HG03342 (cell line): ENCODE data around the gene ACSL5.
"Not testable (repeated sequence)": the region's sequence is repeated elsewhere in the genome, so short reads cannot be mapped to it uniquely, and the experiment has no call there.

ENCODE experiments used
- ATAC-seq: cut with Tn5 transposase; IDR thresholded peaks from one replicate; pipeline ENCODE4 v1.9.1; 2021; ENCODE audit warnings: mild to moderate bottlenecking, moderate library complexity; ENCODE audit not compliant: unreplicated experiment

The ACSL5 gene

DNA sequence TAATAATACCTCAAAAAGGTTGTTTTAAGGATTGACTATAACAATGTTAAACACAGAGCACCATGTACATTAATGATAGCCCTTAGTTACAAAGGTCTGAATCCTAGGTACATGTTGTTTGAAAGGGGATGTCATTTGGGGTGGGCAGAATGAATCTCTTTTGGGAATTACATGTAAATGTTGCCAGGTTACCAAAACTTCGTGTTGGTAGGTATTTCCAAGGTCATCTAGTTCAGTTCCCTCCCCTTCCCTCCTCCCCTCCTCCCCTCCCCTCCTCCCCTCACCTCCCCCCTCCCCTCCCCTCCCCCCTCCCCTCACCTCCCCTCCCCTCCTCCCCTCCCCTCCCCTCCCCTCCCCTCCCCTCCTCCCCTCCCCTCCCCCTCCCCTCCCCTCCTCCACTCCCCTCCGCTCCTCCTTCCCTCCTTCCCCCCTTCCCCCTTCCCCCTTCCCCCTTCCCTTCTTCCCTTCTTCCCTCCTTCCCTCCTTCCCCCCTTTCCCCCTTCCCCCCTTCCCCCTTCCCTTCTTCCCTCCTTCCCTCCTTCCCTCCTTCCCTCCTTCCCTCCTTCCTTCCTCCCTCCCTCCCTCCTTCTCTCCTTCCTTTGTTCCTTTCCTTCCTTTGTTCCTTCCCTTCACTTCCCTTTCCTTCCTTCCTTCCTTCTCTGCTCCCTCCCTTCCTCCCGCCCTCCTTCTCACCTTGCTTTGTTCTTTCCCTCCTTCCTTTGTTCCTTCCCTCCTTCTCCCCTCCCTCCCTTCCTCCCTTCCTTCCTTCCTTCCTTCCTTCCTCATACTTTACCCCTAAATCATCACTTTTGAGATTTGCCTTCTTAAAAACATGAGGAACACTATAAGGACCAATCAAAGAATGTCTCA lies 81.2 kb downstream of the ACSL5 start:
- no peak for ATAC-seq

- ATAC-seq, result no peak
Observed at GRCh38 chr10:112456533-112456932, 82.6 kb downstream of the ACSL5 start.

- no peak for ATAC-seq
Observed at GRCh38 chr10:112460366-112460765, 86.5 kb downstream of the ACSL5 start.

- ATAC-seq, result no peak
Observed at GRCh38 chr10:112461029-112461887, 87.3 kb downstream of the ACSL5 start.

GRCh38 chr10:112464074-112464473 lies 90.2 kb downstream of the ACSL5 start:
- not testable (repeated sequence) for ATAC-seq

DNA sequence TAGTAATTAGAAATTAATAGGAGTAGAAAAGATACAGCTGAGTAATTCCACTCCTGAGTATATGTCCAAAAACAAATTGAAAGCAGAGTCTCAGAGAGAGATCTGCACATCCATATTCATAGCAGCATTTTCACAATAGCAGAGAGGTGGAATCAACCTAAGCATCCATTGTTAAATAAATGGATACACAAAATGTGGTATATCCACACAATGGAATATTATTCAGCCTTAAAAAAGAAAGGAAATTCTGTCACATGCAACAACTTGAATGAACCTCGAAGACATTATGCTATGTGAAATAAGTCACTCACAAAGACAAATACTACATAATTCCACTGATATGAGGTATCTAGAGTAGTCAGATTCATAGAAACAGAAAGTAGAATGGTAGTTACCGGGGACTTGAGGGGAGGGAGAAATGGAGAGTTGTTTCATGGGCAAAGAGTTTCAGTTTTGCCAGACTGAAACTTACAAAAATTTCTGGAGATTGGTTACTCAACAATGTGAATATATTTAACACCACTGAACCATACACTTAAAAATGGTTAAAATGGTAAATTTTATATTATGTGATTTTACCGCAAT lies 91.5 kb downstream of the ACSL5 start:
- peak; percentile 55 for ATAC-seq

DNA sequence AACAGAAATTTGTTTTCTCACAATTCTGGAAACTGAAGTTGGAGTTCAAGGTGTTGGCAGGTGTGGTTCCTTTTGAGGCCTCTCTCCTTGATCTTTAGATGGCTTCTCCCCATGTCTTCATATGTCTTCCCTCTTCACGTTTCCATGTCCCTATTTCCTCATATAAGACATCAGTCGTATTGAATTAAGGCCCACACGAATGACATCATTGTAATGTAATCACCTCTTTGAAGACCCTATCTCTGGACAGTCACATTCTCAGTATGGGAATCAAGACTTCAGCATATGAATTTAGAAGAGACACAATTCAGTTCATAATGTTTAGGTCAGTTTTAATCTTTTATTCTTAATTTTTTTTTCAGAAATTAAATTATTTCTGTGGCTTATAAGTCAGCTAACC lies 92.9 kb downstream of the ACSL5 start:
- ATAC-seq, result no peak

- no peak for ATAC-seq
Observed at GRCh38 chr10:112467541-112468075, 93.7 kb downstream of the ACSL5 start.

GRCh38 chr10:112471878-112472487 lies 98.1 kb downstream of the ACSL5 start:
- peak; percentile 78 for ATAC-seq

DNA sequence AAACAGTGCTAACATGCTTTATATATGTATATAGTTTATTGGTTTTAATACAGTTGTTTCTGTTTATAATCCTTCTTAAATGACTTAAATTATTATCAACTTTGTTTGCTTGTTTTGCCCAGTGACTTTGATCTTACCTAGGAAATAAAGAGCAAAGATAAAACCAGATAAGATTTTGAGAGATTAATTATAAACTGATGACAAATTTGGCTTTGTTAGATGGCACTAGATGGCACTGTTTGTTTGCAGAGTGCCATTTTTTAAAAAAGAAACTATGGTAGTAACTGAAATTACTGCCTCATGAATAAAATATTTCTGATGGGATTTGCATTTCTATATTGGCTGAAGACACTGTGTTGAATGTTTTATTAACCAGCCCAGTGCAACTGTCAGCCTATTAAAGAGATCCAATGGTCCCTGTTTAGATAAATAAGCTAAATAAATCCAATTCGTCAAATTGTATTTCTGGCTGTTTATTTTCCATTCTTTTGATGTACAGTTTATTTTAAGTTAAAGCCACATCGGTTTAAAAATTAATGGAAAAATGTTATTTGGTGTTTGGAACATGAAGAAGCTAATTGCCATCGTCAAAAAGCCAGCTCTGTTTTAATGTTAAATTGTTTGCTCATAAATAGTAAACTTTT lies 101.8 kb downstream of the ACSL5 start:
- no peak for ATAC-seq
